Adrenal gland (tissue), 5 donors: ENCODE results near the gene GMDS.

Experiments used
- POLR2A ChIP-seq, 2 donors: fragments of 450-650 bp; IDR thresholded peaks; one replicate each; pipeline ENCODE4 v1.6.1; 2017; ENCODE audit warnings: antibody characterized with exemption in 2 of 2, mild to moderate bottlenecking in 2 of 2, moderate library complexity in 1 of 2
- TF ChIP-seq, protein P1 (sequence below), 6 experiments: fragments of 450-650 bp in 4 of 6; fragments of 200-600 bp in 2 of 6; sonication (generic) in 1 of 6; IDR thresholded peaks; 1 replicate in 5 of 6; 2 replicates in 1 of 6; pipeline versions ENCODE4 v1.5.1 to v1.8.0; 2016 to 2021; ENCODE audit warnings: antibody characterized with exemption in 6 of 6, mild to moderate bottlenecking in 2 of 6, moderate library complexity in 1 of 6
- donor health status: DM: no; HTN: no; CAD: no.

DNA sequence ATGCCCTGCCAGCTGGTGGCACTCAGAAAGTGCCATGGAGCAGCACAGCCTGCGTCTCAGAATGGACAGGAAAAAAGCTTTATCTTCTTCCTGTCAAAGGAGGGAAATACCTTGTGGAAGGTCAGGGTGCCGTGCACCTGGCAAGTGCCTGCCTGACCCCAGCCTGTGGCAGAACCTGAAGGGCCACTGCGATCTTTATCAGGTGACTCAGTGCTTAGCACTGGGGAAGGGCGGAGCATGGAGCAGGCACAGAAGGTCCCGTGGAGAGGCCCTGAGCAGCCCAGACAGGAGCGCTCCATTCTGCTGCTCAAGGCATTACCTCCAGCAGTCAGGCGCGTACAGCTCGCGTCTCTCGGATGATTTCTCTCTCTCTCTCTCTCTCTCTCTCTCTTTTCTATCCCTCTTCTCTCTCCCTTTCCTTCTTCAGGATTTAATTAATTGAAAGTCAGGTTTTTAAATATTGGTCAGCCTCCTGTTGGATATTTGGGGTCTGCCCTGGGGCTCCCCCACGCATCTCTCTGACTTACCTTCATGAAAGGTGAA, 604.0 kb downstream of the GMDS start:
- TF ChIP-seq, protein P1, sequence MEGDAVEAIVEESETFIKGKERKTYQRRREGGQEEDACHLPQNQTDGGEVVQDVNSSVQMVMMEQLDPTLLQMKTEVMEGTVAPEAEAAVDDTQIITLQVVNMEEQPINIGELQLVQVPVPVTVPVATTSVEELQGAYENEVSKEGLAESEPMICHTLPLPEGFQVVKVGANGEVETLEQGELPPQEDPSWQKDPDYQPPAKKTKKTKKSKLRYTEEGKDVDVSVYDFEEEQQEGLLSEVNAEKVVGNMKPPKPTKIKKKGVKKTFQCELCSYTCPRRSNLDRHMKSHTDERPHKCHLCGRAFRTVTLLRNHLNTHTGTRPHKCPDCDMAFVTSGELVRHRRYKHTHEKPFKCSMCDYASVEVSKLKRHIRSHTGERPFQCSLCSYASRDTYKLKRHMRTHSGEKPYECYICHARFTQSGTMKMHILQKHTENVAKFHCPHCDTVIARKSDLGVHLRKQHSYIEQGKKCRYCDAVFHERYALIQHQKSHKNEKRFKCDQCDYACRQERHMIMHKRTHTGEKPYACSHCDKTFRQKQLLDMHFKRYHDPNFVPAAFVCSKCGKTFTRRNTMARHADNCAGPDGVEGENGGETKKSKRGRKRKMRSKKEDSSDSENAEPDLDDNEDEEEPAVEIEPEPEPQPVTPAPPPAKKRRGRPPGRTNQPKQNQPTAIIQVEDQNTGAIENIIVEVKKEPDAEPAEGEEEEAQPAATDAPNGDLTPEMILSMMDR (IDR thresholded peaks at IDR 0.05), result no peak
- no peak for TF ChIP-seq POLR2A (IDR thresholded peaks at IDR 0.05)
